Neuronal stem cell (in vitro differentiated cells): ENCODE results near the gene CUL3.

ENCODE experiments used
- DNase-seq: peaks from one replicate; pipeline ENCODE4 v3.0.0-alpha.2; 2013; ENCODE audit warnings: low spot score
- H2AFZ ChIP-seq: one replicate; pipeline ENCODE4 v1.6.1; 2013; ENCODE audit warnings: mild to moderate bottlenecking, low read length, inconsistent platforms
- H2AK5ac ChIP-seq: 2 replicates; pipeline ENCODE4 v1.6.1; 2013; ENCODE audit warnings: low read depth, mild to moderate bottlenecking, inconsistent platforms, low read length, moderate library complexity, mixed read lengths
- H2BK120ac ChIP-seq: 2 replicates; pipeline ENCODE4 v1.6.1; 2013; ENCODE audit warnings: low read depth, mild to moderate bottlenecking, inconsistent platforms, low read length, moderate library complexity, mixed read lengths
- H2BK12ac ChIP-seq: one replicate; pipeline ENCODE4 v1.6.1; 2013; ENCODE audit warnings: low read length, inconsistent platforms
- H2BK15ac ChIP-seq: 2 replicates; pipeline ENCODE4 v1.6.1; 2013; ENCODE audit warnings: mild to moderate bottlenecking, low read length, inconsistent platforms, mixed read lengths
- H2BK5ac ChIP-seq: one replicate; pipeline ENCODE4 v1.6.1; 2013; ENCODE audit warnings: inconsistent platforms, mild to moderate bottlenecking, low read length, moderate library complexity
- H3K14ac ChIP-seq: one replicate; pipeline ENCODE4 v1.6.1; 2013; ENCODE audit warnings: low read length, inconsistent platforms
- H3K18ac ChIP-seq: 2 replicates; pipeline ENCODE4 v1.6.1; 2013; ENCODE audit warnings: low read length, inconsistent platforms
- H3K23ac ChIP-seq: 2 replicates; pipeline ENCODE4 v1.6.1; 2013; ENCODE audit warnings: low read depth, mild to moderate bottlenecking, mixed read lengths, low read length, inconsistent platforms; ENCODE audit not compliant: poor library complexity
- H3K27ac ChIP-seq: replicated peaks from 3 replicates; pipeline ENCODE4 v1.5.1; 2013; ENCODE audit warnings: low read length, inconsistent platforms
- H3K27me3 ChIP-seq, 3 experiments: 2 replicates each; pipeline ENCODE4 v1.6.1; 2013; ENCODE audit warnings: low read length in 3 of 3, mild to moderate bottlenecking in 2 of 3, inconsistent platforms in 1 of 3, low read depth in 1 of 3, mixed read lengths in 1 of 3, moderate library complexity in 1 of 3; ENCODE audit not compliant: control insufficient read depth in 3 of 3, insufficient read depth in 3 of 3
- H3K36me3 ChIP-seq, 2 donors: replicated peaks in 1 of 2; 2 replicates each; pipeline ENCODE4 v1.6.1; 2013; ENCODE audit warnings: low read length in 2 of 2; ENCODE audit not compliant: control insufficient read depth in 2 of 2, insufficient read depth in 2 of 2
- H3K4ac ChIP-seq: 2 replicates; pipeline ENCODE4 v1.6.1; 2013; ENCODE audit warnings: inconsistent platforms, mild to moderate bottlenecking, low read length, moderate library complexity
- H3K4me1 ChIP-seq, 2 donors: 1 replicate in 1 of 2; 2 replicates in 1 of 2; pipeline ENCODE4 v1.6.1; 2013; ENCODE audit warnings: low read length in 2 of 2, low read depth in 1 of 2; ENCODE audit not compliant: control insufficient read depth in 2 of 2, insufficient read depth in 1 of 2
- H3K4me2 ChIP-seq: one replicate; pipeline ENCODE4 v1.6.1; 2013; ENCODE audit warnings: mild to moderate bottlenecking, low read length, inconsistent platforms; ENCODE audit not compliant: insufficient read depth, poor library complexity, severe bottlenecking
- H3K4me3 ChIP-seq, 2 donors: 2 replicates each; pipeline ENCODE4 v1.5.1; 2013; ENCODE audit warnings: low read length in 2 of 2, mild to moderate bottlenecking in 2 of 2, inconsistent platforms in 1 of 2, moderate library complexity in 1 of 2
- H3K79me1 ChIP-seq: one replicate; pipeline ENCODE4 v1.6.1; 2013; ENCODE audit warnings: low read depth, mild to moderate bottlenecking, inconsistent platforms, low read length, moderate library complexity
- H3K9ac ChIP-seq: one replicate; pipeline ENCODE4 v1.6.1; 2013; ENCODE audit warnings: mild to moderate bottlenecking, low read depth, low read length, inconsistent platforms; ENCODE audit not compliant: poor library complexity
- H3K9me3 ChIP-seq, 2 donors: replicated peaks in 1 of 2; 2 replicates each; pipeline versions ENCODE3 to v1.6.1; 2013; ENCODE audit warnings: low read length in 2 of 2, mild to moderate bottlenecking in 2 of 2, inconsistent platforms in 1 of 2, low read depth in 1 of 2, mixed read lengths in 1 of 2, moderate library complexity in 1 of 2; ENCODE audit not compliant: control insufficient read depth in 2 of 2, insufficient read depth in 1 of 2
- H4K8ac ChIP-seq: one replicate; pipeline ENCODE4 v1.6.1; 2013; ENCODE audit warnings: low read depth, mild to moderate bottlenecking, inconsistent platforms, low read length, moderate library complexity
- H4K91ac ChIP-seq: one replicate; pipeline ENCODE4 v1.6.1; 2013; ENCODE audit warnings: low read length, low read depth, mild to moderate bottlenecking, inconsistent platforms; ENCODE audit not compliant: poor library complexity
- WGBS, 2 donors: extraction: QIAGEN DNeasy Blood & Tissue Kit; methylation state at CpG; one replicate each; pipeline ENCODE4 v1.1.7; 2013; ENCODE audit warnings: missing lambda C conversion rate in 2 of 2, mixed read lengths in 1 of 2; ENCODE audit not compliant: insufficient read length in 2 of 2, insufficient replicate concordance in 1 of 2; ENCODE audit errors: extremely low coverage in 2 of 2; 5-methylcytosine and 5-hydroxymethylcytosine counted together

CUL3 gene

GRCh38 chr2:224562831-224563230 is 22.3 kb downstream of the CUL3 start:
- H4K8ac ChIP-seq, result no peak overlapping the region
- no peak overlapping the region for H3K18ac ChIP-seq
- H3K27ac ChIP-seq, result no peak overlapping the region
- no peaks in the 10 kb centered on the region for H3K27me3 ChIP-seq
- no peak overlapping the region for H2AFZ ChIP-seq
- H3K79me1 ChIP-seq, result peaks cover 2% of the 10 kb centered on the region
- H3K4me2 ChIP-seq, result no peak overlapping the region
- WGBS, 2 donors, result no CpG with 5 or more reads among the region's 4 CpGs
- H2BK120ac ChIP-seq, result no peak overlapping the region
- H2BK15ac ChIP-seq, result no peak overlapping the region
- H3K9ac ChIP-seq, result no peak overlapping the region
- no peak for DNase-seq
- no peak overlapping the region for H3K4ac ChIP-seq
- no peak overlapping the region for H2BK5ac ChIP-seq
- peaks cover 7 to 43% of the 10 kb centered on the region in 2 donors for H3K36me3 ChIP-seq
- H2BK12ac ChIP-seq, result no peak overlapping the region
- H2AK5ac ChIP-seq, result no peak overlapping the region
- no peak overlapping the region for H3K4me3 ChIP-seq
- no peak overlapping the region for H3K23ac ChIP-seq
- no peaks in the 10 kb centered on the region for H3K4me1 ChIP-seq
- H4K91ac ChIP-seq, result no peak overlapping the region
- H3K14ac ChIP-seq, result no peak overlapping the region
- peaks cover 5 to 44% of the 10 kb centered on the region in 2 donors for H3K9me3 ChIP-seq

GRCh38 chr2:224561234-224562005 is 23.7 kb downstream of the CUL3 start:
- H2BK120ac ChIP-seq, result no peak overlapping the region
- H2BK12ac ChIP-seq, result no peak overlapping the region
- no peak overlapping the region for H2AK5ac ChIP-seq
- H2BK5ac ChIP-seq, result no peak overlapping the region
- H4K8ac ChIP-seq, result no peak overlapping the region
- H3K27me3 ChIP-seq, result no peaks in the 10 kb centered on the region
- no peak overlapping the region for H3K4ac ChIP-seq
- H3K14ac ChIP-seq, result no peak overlapping the region
- no peak overlapping the region for H4K91ac ChIP-seq
- H2BK15ac ChIP-seq, result no peak overlapping the region
- H3K18ac ChIP-seq, result no peak overlapping the region
- peaks cover 7 to 48% of the 10 kb centered on the region in 2 donors for H3K36me3 ChIP-seq
- no peak overlapping the region for H3K23ac ChIP-seq
- no peak for DNase-seq
- no CpG with 5 or more reads among the region's 7 CpGs for WGBS, 2 donors
- H3K9me3 ChIP-seq, result peaks cover 5 to 39% of the 10 kb centered on the region in 2 donors
- H3K4me1 ChIP-seq, result no peaks in the 10 kb centered on the region
- H3K79me1 ChIP-seq, result peaks cover 2% of the 10 kb centered on the region
- no peak overlapping the region for H3K4me2 ChIP-seq
- no peak overlapping the region for H3K9ac ChIP-seq
- no peak overlapping the region for H3K27ac ChIP-seq
- H3K4me3 ChIP-seq, result no peak overlapping the region
- no peak overlapping the region for H2AFZ ChIP-seq

DNA sequence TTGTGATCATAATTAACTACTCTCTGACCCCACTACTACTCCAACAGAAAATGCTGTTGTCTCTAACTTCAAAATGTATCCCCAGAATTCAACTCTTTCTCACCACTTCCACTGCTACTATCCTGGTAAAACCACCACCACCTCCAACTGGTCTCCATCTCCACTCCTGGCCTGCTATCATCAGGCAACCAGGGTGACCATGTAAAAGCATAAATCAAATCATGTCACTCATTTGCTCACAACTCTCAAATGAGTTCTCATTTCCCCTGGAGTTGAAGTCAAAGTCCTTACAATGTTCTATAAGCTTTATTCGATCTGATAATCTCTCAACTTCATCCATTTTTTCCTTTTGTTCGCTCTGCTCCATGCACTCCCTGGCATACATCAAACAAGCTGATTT is 24.6 kb downstream of the CUL3 start:
- Histone ChIP-seq H3K4ac (no peak overlapping the region), H3K36me3 (peaks cover 0 to 48% of the 10 kb centered on the region in 2 donors), H3K27me3 (no peaks in the 10 kb centered on the region), H3K4me1 (no peaks in the 10 kb centered on the region), H3K79me1 (peaks cover 2% of the 10 kb centered on the region), H2BK120ac (no peak overlapping the region), H3K23ac (no peak overlapping the region), H3K9ac (no peak overlapping the region), H2AFZ (no peak overlapping the region), H3K4me3 (no peak overlapping the region), H2BK5ac (no peak overlapping the region), H3K4me2 (no peak overlapping the region), H3K27ac (no peak overlapping the region), H2BK12ac (no peak overlapping the region), H2BK15ac (no peak overlapping the region), H3K9me3 (peaks cover 0 to 31% of the 10 kb centered on the region in 2 donors), H3K18ac (no peak overlapping the region), H3K14ac (no peak overlapping the region), H4K8ac (no peak overlapping the region), H4K91ac (no peak overlapping the region), H2AK5ac (no peak overlapping the region)
- no CpG with 5 or more reads among the region's 2 CpGs for WGBS, 2 donors
- DNase-seq, result no peak

GRCh38 chr2:224557610-224558009 is 27.6 kb downstream of the CUL3 start:
- no peak overlapping the region for H3K4ac ChIP-seq
- H3K36me3 ChIP-seq, result peaks cover 0 to 69% of the 10 kb centered on the region in 2 donors
- H2BK5ac ChIP-seq, result no peak overlapping the region
- H3K4me3 ChIP-seq, result no peak overlapping the region
- DNase-seq, result no peak
- no peak overlapping the region for H2BK15ac ChIP-seq
- H3K23ac ChIP-seq, result no peak overlapping the region
- no peak overlapping the region for H2BK12ac ChIP-seq
- no peak overlapping the region for H3K14ac ChIP-seq
- H3K9me3 ChIP-seq, result peaks cover 0 to 26% of the 10 kb centered on the region in 2 donors
- no CpG with 5 or more reads among the region's 2 CpGs for WGBS, 2 donors
- H4K91ac ChIP-seq, result no peak overlapping the region
- H3K27me3 ChIP-seq, result no peaks in the 10 kb centered on the region
- no peak overlapping the region for H2AFZ ChIP-seq
- H3K79me1 ChIP-seq, result peaks cover 2% of the 10 kb centered on the region
- H3K4me1 ChIP-seq, result no peaks in the 10 kb centered on the region
- no peak overlapping the region for H3K27ac ChIP-seq
- no peak overlapping the region for H3K4me2 ChIP-seq
- H3K9ac ChIP-seq, result no peak overlapping the region
- H2BK120ac ChIP-seq, result no peak overlapping the region
- H3K18ac ChIP-seq, result no peak overlapping the region
- no peak overlapping the region for H4K8ac ChIP-seq
- H2AK5ac ChIP-seq, result no peak overlapping the region
